Nucleus accumbens (tissue), 56 donors: Measurements from ENCODE around the gene ELF5.
A peak's percentile ranks its signal among the peaks of the same experiment; 100 is the strongest.

Source experiments
- DNase-seq, 56 donors: peaks; one replicate each; lab custom pipeline; 2025; lab: John Stamatoyannopoulos, UW

The ELF5 gene

GRCh38 chr11:34513682-34514449 is at the start of gene ELF5:
Gene ELF5 (minus strand): TSS chr11:34513794. CDS start chr11:34505749, 8,045 bp downstream.
- DNase-seq, result no peak

GRCh38 chr11:34562976-34563375 is 49.4 kb upstream of the ELF5 start:
- DNase-seq, result no peak

GRCh38 chr11:34560511-34560910 is 46.9 kb upstream of the ELF5 start:
- DNase-seq, result no peak

- DNase-seq, result no peak
These were observed 45.1 kb upstream of the ELF5 start for GRCh38 chr11:34558673-34559072.

GRCh38 chr11:34558211-34558610 is 44.6 kb upstream of the ELF5 start:
- peak in 3 of 56 donors; percentile 8 to 28 (median 9) for DNase-seq

GRCh38 chr11:34552270-34552669 is 38.7 kb upstream of the ELF5 start:
- peak in 12 of 56 donors; percentile 3 to 36 (median 11) for DNase-seq

- no peak for DNase-seq
These were observed 35.7 kb upstream of the ELF5 start for GRCh38 chr11:34549271-34549670.

- no peak for DNase-seq
These were observed 34.7 kb upstream of the ELF5 start for GRCh38 chr11:34548278-34548677.

GRCh38 chr11:34546511-34547209 is 33.1 kb upstream of the ELF5 start:
- DNase-seq, result peak in 46 of 56 donors; percentile 5 to 80 (median 48)

- DNase-seq, result no peak
These were observed 28.5 kb upstream of the ELF5 start for GRCh38 chr11:34542089-34542488.

- DNase-seq, result no peak
These were observed 27.3 kb upstream of the ELF5 start for GRCh38 chr11:34540870-34541269.

- DNase-seq, result no peak
These were observed 24.0 kb upstream of the ELF5 start for GRCh38 chr11:34537636-34538035.

- no peak for DNase-seq
These were observed 22.5 kb upstream of the ELF5 start for GRCh38 chr11:34536056-34536455.

GRCh38 chr11:34534826-34535225 is 21.2 kb upstream of the ELF5 start:
- DNase-seq, result no peak

GRCh38 chr11:34531663-34532062 is 18.1 kb upstream of the ELF5 start:
- no peak for DNase-seq

- no peak for DNase-seq
These were observed 17.1 kb upstream of the ELF5 start for GRCh38 chr11:34530545-34531234.

GRCh38 chr11:34529643-34530042 is 16.0 kb upstream of the ELF5 start:
- no peak for DNase-seq

GRCh38 chr11:34528072-34528471 is 14.5 kb upstream of the ELF5 start:
- no peak for DNase-seq

- no peak for DNase-seq
These were observed 12.5 kb upstream of the ELF5 start for GRCh38 chr11:34525888-34526657.

GRCh38 chr11:34525098-34525497 is 11.5 kb upstream of the ELF5 start:
- DNase-seq, result no peak

GRCh38 chr11:34524696-34525095 is 11.1 kb upstream of the ELF5 start:
- no peak for DNase-seq
